H1 (cell line): Measurements from ENCODE around the gene PSMA2. TPM values are rescaled to one million over a fixed set of nuclear protein-coding genes. Genes with fewer than 3 reads are reported as not detected.

Experiments used
- CTCF ChIA-PET: fragments of 300-600 bp; sonication (Branson Sonifier 250); formaldehyde crosslinking; loops from one replicate; lab custom pipeline; 2021; ENCODE audit not compliant: partially characterized antibody; lab: Charles Lee
- POLR2A ChIA-PET: fragments of 300-600 bp; sonication (Branson Sonifier 250); formaldehyde crosslinking; loops from one replicate; lab custom pipeline; 2021; ENCODE audit warnings: inconsistent platforms; ENCODE audit not compliant: partially characterized antibody; lab: Charles Lee
- DNase-seq, 2 experiments: peaks; one replicate each; pipeline versions ENCODE4 v3.0.0 to v3.0.0-alpha.2; 2010 to 2022; ENCODE audit warnings: low spot score in 2 of 2, low read depth in 1 of 2, mixed read lengths in 1 of 2
- FAIRE-seq: peaks from 2 replicates; lab custom pipeline; 2011; peaks lifted over from hg19 to GRCh38; lab: Jason Lieb, UNC
- H2AFZ ChIP-seq: 2 replicates; pipeline ENCODE4 v1.8.1; 2012; ENCODE audit warnings: low read length, inconsistent platforms
- H2AK5ac ChIP-seq: 2 replicates; pipeline ENCODE4 v1.6.1; 2013; ENCODE audit warnings: low read depth, low read length
- H2BK120ac ChIP-seq: replicated peaks from 2 replicates; pipeline ENCODE3; 2013; ENCODE audit warnings: low read depth, low read length, inconsistent platforms
- H2BK12ac ChIP-seq: 2 replicates; pipeline ENCODE4 v1.6.1; 2013; ENCODE audit warnings: low read depth, low read length
- H2BK15ac ChIP-seq: 2 replicates; pipeline ENCODE4 v1.6.1; 2013; ENCODE audit warnings: low read length
- H2BK20ac ChIP-seq: 2 replicates; pipeline ENCODE4 v1.6.1; 2013; ENCODE audit warnings: low read length
- H2BK5ac ChIP-seq: 2 replicates; pipeline ENCODE4 v1.6.1; 2013; ENCODE audit warnings: low read depth, low read length
- H3K14ac ChIP-seq: 2 replicates; pipeline ENCODE4 v1.6.1; 2013; ENCODE audit warnings: inconsistent platforms; ENCODE audit not compliant: insufficient read length
- H3K18ac ChIP-seq: 2 replicates; pipeline ENCODE4 v1.6.1; 2013; ENCODE audit warnings: low read length; ENCODE audit errors: extremely low read depth
- H3K23ac ChIP-seq: 2 replicates; pipeline ENCODE4 v1.6.1; 2013; ENCODE audit warnings: inconsistent platforms; ENCODE audit not compliant: insufficient read length
- H3K23me2 ChIP-seq: 2 replicates; pipeline ENCODE4 v1.6.1; 2013; ENCODE audit warnings: low read depth, low read length
- H3K27ac ChIP-seq: 2 replicates; pipeline ENCODE4 v1.6.1; 2011; ENCODE audit warnings: low read depth, low read length, inconsistent platforms
- H3K27me3 ChIP-seq, 4 experiments: replicated peaks in 1 of 4; 1 replicate in 1 of 4; 2 replicates in 3 of 4; pipeline versions ENCODE4 v1.6.1 to v1.8.1; 2011 to 2013; ENCODE audit warnings: low read length in 3 of 4, mild to moderate bottlenecking in 3 of 4, inconsistent platforms in 2 of 4, mixed read lengths in 2 of 4, moderate library complexity in 1 of 4; ENCODE audit not compliant: control insufficient read depth in 3 of 4, insufficient read depth in 3 of 4; ENCODE audit errors: extremely low read depth in 1 of 4
- H3K36me3 ChIP-seq, 4 experiments: 2 replicates each; pipeline versions ENCODE4 v1.6.1 to v1.8.1; 2011 to 2013; ENCODE audit warnings: mild to moderate bottlenecking in 4 of 4, low read length in 3 of 4, moderate library complexity in 2 of 4, control low read depth in 1 of 4, inconsistent platforms in 1 of 4; ENCODE audit not compliant: insufficient read depth in 4 of 4, control insufficient read depth in 2 of 4
- H3K4ac ChIP-seq: replicated peaks from 2 replicates; pipeline ENCODE3; 2013; ENCODE audit warnings: low read length, low read depth, mixed read lengths, inconsistent platforms; ENCODE audit not compliant: insufficient read length
- H3K4me1 ChIP-seq, 4 experiments: replicated peaks in 1 of 4; 1 replicate in 1 of 4; 2 replicates in 3 of 4; pipeline versions ENCODE4 v1.6.1 to v1.8.1; 2011 to 2013; ENCODE audit warnings: low read length in 3 of 4, inconsistent platforms in 2 of 4, mixed read lengths in 1 of 4; ENCODE audit not compliant: insufficient read depth in 4 of 4, control insufficient read depth in 3 of 4
- H3K4me2 ChIP-seq, 2 experiments: 2 replicates each; pipeline versions ENCODE4 v1.6.1 to v1.8.1; 2011 to 2013; ENCODE audit warnings: low read depth in 2 of 2, low read length in 2 of 2, control low read depth in 1 of 2, inconsistent platforms in 1 of 2, mild to moderate bottlenecking in 1 of 2; ENCODE audit not compliant: insufficient read depth in 1 of 2
- H3K4me3 ChIP-seq, 4 experiments: fragments of 200-600, 300-600 bp in 1 of 4; sonication (generic), shearing (Covaris generic), sonication (Bioruptor Twin) in 1 of 4; 2 replicates each; pipeline versions ENCODE4 v1.5.1 to v1.8.1; 2011 to 2016; ENCODE audit warnings: low read length in 4 of 4, low read depth in 3 of 4, control low read depth in 2 of 4, inconsistent platforms in 2 of 4, mild to moderate bottlenecking in 2 of 4, mixed read lengths in 1 of 4, moderate library complexity in 1 of 4; ENCODE audit not compliant: insufficient read depth in 2 of 4; ENCODE audit errors: extremely low read depth in 1 of 4
- H3K56ac ChIP-seq: replicated peaks from 2 replicates; pipeline ENCODE3; 2013; ENCODE audit warnings: low read depth, mild to moderate bottlenecking, mixed read lengths, low read length, inconsistent platforms; ENCODE audit not compliant: insufficient read length
- H3K79me1 ChIP-seq: 2 replicates; pipeline ENCODE4 v1.6.1; 2013; ENCODE audit warnings: low read depth, low read length, control low read depth
- H3K79me2 ChIP-seq, 2 experiments: 2 replicates each; pipeline versions ENCODE4 v1.6.1 to v1.8.1; 2012 to 2013; ENCODE audit warnings: low read length in 2 of 2, mild to moderate bottlenecking in 2 of 2, inconsistent platforms in 1 of 2; ENCODE audit not compliant: insufficient read depth in 2 of 2, control insufficient read depth in 1 of 2
- H3K9ac ChIP-seq, 4 experiments: replicated peaks in 1 of 4; 1 replicate in 1 of 4; 2 replicates in 3 of 4; pipeline versions ENCODE4 v1.6.1 to v1.8.1; 2011 to 2013; ENCODE audit warnings: low read depth in 3 of 4, low read length in 3 of 4, control low read depth in 2 of 4, mild to moderate bottlenecking in 2 of 4, moderate library complexity in 2 of 4, inconsistent platforms in 1 of 4; ENCODE audit errors: extremely low read depth in 1 of 4
- H3K9me3 ChIP-seq, 2 experiments: 2 replicates each; pipeline versions ENCODE4 v1.6.1 to v1.8.1; 2012 to 2013; ENCODE audit warnings: mild to moderate bottlenecking in 2 of 2, moderate library complexity in 2 of 2, control low read depth in 1 of 2, inconsistent platforms in 1 of 2, low read depth in 1 of 2, low read length in 1 of 2, mixed read lengths in 1 of 2; ENCODE audit not compliant: insufficient read depth in 2 of 2
- H4K20me1 ChIP-seq, 2 experiments: replicated peaks in 1 of 2; 2 replicates each; pipeline versions ENCODE3 to v1.8.1; 2011 to 2013; ENCODE audit warnings: inconsistent platforms in 2 of 2, low read length in 2 of 2, mild to moderate bottlenecking in 1 of 2; ENCODE audit not compliant: insufficient read depth in 2 of 2, control insufficient read depth in 1 of 2
- H4K5ac ChIP-seq: 2 replicates; pipeline ENCODE4 v1.6.1; 2013; ENCODE audit warnings: low read length, low read depth, mixed read lengths, inconsistent platforms; ENCODE audit not compliant: insufficient read length
- H4K8ac ChIP-seq: 2 replicates; pipeline ENCODE4 v1.8.0; 2013; ENCODE audit warnings: mild to moderate bottlenecking, moderate library complexity, low read length, inconsistent platforms; ENCODE audit not compliant: insufficient read depth; ENCODE audit errors: extremely low read depth
- H4K91ac ChIP-seq: replicated peaks from 2 replicates; pipeline ENCODE3; 2013; ENCODE audit warnings: low read length, mixed read lengths, inconsistent platforms; ENCODE audit not compliant: insufficient read length
- CEBPB ChIP-seq: IDR thresholded peaks from 2 replicates; pipeline ENCODE4 v1.6.1; 2012; ENCODE audit warnings: low read depth, low read length
- CHD2 ChIP-seq: IDR thresholded peaks from 2 replicates; pipeline ENCODE4 v1.6.1; 2012; ENCODE audit warnings: low read length, improper control_type of control experiment
- FOSL1 ChIP-seq: IDR thresholded peaks from 2 replicates; pipeline ENCODE4 v1.6.1; 2011; ENCODE audit warnings: mild to moderate bottlenecking, low read depth, low read length, moderate library complexity; ENCODE audit not compliant: insufficient read depth
- GABPA ChIP-seq: IDR thresholded peaks from 2 replicates; pipeline ENCODE4 v1.6.1; 2011; ENCODE audit warnings: mild to moderate bottlenecking, low read length, moderate library complexity, borderline replicate concordance; ENCODE audit not compliant: insufficient read depth
- HDAC6 ChIP-seq: IDR thresholded peaks from one replicate; pipeline ENCODE4 v1.7.1; 2012; ENCODE audit warnings: low read depth, mild to moderate bottlenecking, inconsistent platforms, low read length, moderate library complexity
- JUN ChIP-seq: IDR thresholded peaks from 2 replicates; pipeline ENCODE4 v1.6.1; 2011; ENCODE audit warnings: low read depth, mild to moderate bottlenecking, improper control_type of control experiment, low read length
- JUND ChIP-seq: IDR thresholded peaks from 2 replicates; pipeline ENCODE4 v1.6.1; 2011; ENCODE audit warnings: mild to moderate bottlenecking, improper control_type of control experiment, low read length
- KDM4A ChIP-seq: IDR thresholded peaks from one replicate; pipeline ENCODE4 v1.7.1; 2012; ENCODE audit warnings: low read depth, mild to moderate bottlenecking, moderate library complexity, low read length, inconsistent platforms; ENCODE audit not compliant: severe bottlenecking
- POLR2AphosphoS5 ChIP-seq: IDR thresholded peaks from 2 replicates; pipeline ENCODE4 v1.6.1; 2011; ENCODE audit warnings: low read depth, low read length
- RAD21 ChIP-seq, 2 experiments: IDR thresholded peaks in 1 of 2; conservative IDR thresholded peaks in 1 of 2; 2 replicates each; pipeline ENCODE4 v1.6.1; 2011; ENCODE audit warnings: low read depth in 2 of 2, low read length in 2 of 2, improper control_type of control experiment in 1 of 2, inconsistent platforms in 1 of 2, mild to moderate bottlenecking in 1 of 2, moderate library complexity in 1 of 2
- RNF2 ChIP-seq: fragments of 200-900, 300-1000 bp; sonication (generic); IDR thresholded peaks from 2 replicates; pipeline ENCODE4 v1.7.1; 2016; ENCODE audit warnings: borderline replicate concordance, low read depth, mild to moderate bottlenecking, antibody characterized with exemption, low read length; ENCODE audit not compliant: poor library complexity, severe bottlenecking; ENCODE audit errors: missing control alignments
- WGBS, 2 experiments: shearing (Covaris generic) in 1 of 2; methylation state at CpG; one replicate each; pipeline versions ENCODE4 v1.1.6 to v1.1.7; 2013 to 2015; ENCODE audit warnings: low lambda C conversion rate in 2 of 2, mixed read lengths in 2 of 2, inconsistent platforms in 1 of 2, low coverage in 1 of 2, missing lambda C conversion rate in 1 of 2; ENCODE audit not compliant: insufficient replicate concordance in 2 of 2, insufficient coverage in 1 of 2, insufficient read length in 1 of 2; ENCODE audit errors: extremely low coverage in 1 of 2, missing lambda C conversion rate in 1 of 2; 5-methylcytosine and 5-hydroxymethylcytosine counted together
- polyA plus RNA-seq, 7 experiments: library from polyadenylated mRNA; depleted of rRNA in 3 of 7; stranded (reverse) in 5 of 7; unstranded in 2 of 7; fragments of >200 nt in 5 of 7; fragments of 200-250 nt in 2 of 7; gene quantifications; 1 replicate in 5 of 7; 2 replicates in 1 of 7; 4 replicates in 1 of 7; pipeline versions ENCODE4 v1.2.1 to v1.2.3, GENCODE V29; 2011 to 2013; ENCODE audit warnings: missing spikeins in 2 of 7, mixed read lengths in 2 of 7
- total RNA-seq: library from RNA; stranded (reverse); fragmentation: NEBNext Ultra II Directional; extraction: Animal tissue kit (Norgen Biotek cat#: 25700); gene quantifications from 2 replicates; pipeline ENCODE4 v1.2.1, GENCODE V29; 2021

The PSMA2 gene
- total and polyA plus RNA-seq, 2 of the 8 experiments (the other 6 are each of a cell fraction or from before 2014, with no cell fraction given), result 211 to 259 TPM

GRCh38 chr7:42964293-42964692 is 32.3 kb upstream of the PSMA2 start:
- 81% methylated on average over 2 of the region's 2 CpGs; no CpG with 5 or more reads in 1 of the 2 experiments for WGBS, 2 experiments
- Histone ChIP-seq H3K14ac (no peak overlapping the region), H2BK20ac (no peak overlapping the region), H3K9me3 (peaks cover 3 to 10% of the 10 kb centered on the region in 2 experiments; a peak in 3 of 4 replicates), H3K4ac (no peak overlapping the region), H3K4me3 (no peak overlapping the region), H3K18ac (no peak overlapping the region), H3K27ac (no peak overlapping the region), H3K79me2 (no peaks in the 10 kb centered on the region), H2BK120ac (no peak overlapping the region), H3K36me3 (no peaks in the 10 kb centered on the region; a peak in 1 of 8 replicates), H2BK15ac (no peak overlapping the region), H3K4me1 (peaks cover 0 to 3% (median under 1%) of the 10 kb centered on the region in 4 experiments; a peak in 1 of 7 replicates), H3K56ac (no peak overlapping the region), H4K8ac (no peak overlapping the region), H2AFZ (no peak overlapping the region), H4K91ac (no peak overlapping the region), H3K27me3 (no peaks in the 10 kb centered on the region), H2AK5ac (no peak overlapping the region), H3K4me2 (no peak overlapping the region), H3K9ac (no peak overlapping the region), H2BK12ac (no peak overlapping the region), H4K20me1 (no peaks in the 10 kb centered on the region), H4K5ac (no peak overlapping the region), H2BK5ac (no peak overlapping the region), H3K23me2 (peaks cover 2% of the 10 kb centered on the region; the same call in 1 of the 2 replicates)
- DNase-seq (no peak), FAIRE-seq (no peak)
- CTCF ChIA-PET, result interaction anchor here (1.1 to 1.5 kb wide), 2 partner anchors 10 to 311 kb away, joined by 3 to 4 read pairs; no protein-coding TSS in a partner anchor
- POLR2A ChIA-PET, result no interaction called here
- TF ChIP-seq CHD2 (no peak), KDM4A (no peak), CEBPB (no peak), RNF2 (no peak), RAD21 (IDR thresholded peaks at IDR 0.05 in 1 of 2, conservative IDR thresholded peaks at IDR 0.05 in 1 of 2; ENCODE audit: low read depth in 2 of 2, low read length in 2 of 2) (no peak), GABPA (no peak), JUN (no peak), POLR2AphosphoS5 (no peak), HDAC6 (no peak), JUND (no peak), FOSL1 (no peak)
- TF ChIP-seq, all 59 proteins: peak for 0
- Histone ChIP-seq H3K23ac (no peak overlapping the region), H3K79me1 (no peaks in the 10 kb centered on the region)
